Left ventricle myocardium inferior (tissue), 1 donor: ENCODE data around the gene IFNAR2. TPM values are rescaled to one million over a fixed set of nuclear protein-coding genes. Genes with fewer than 3 reads are reported as not detected.

Source experiments
- DNase-seq: peaks from one replicate; pipeline ENCODE4 v3.0.0-alpha.2; 2020
- H3K27ac ChIP-seq: fragments of 200-600 bp; replicated peaks from 2 replicates; pipeline ENCODE4 v1.8.0; 2021
- H3K27me3 ChIP-seq: fragments of 200-600 bp; 2 replicates; pipeline ENCODE4 v1.8.0; 2021; ENCODE audit warnings: low read depth
- H3K36me3 ChIP-seq: fragments of 200-600 bp; 2 replicates; pipeline ENCODE4 v1.8.0; 2021
- H3K4me1 ChIP-seq: fragments of 200-600 bp; 2 replicates; pipeline ENCODE4 v1.8.0; 2021
- H3K4me3 ChIP-seq: fragments of 200-600 bp; 2 replicates; pipeline ENCODE4 v1.8.0; 2021; ENCODE audit warnings: mild to moderate bottlenecking, moderate library complexity
- H3K9me3 ChIP-seq: fragments of 200-600 bp; replicated peaks from 2 replicates; pipeline ENCODE4 v1.8.0; 2021
- CTCF ChIP-seq: fragments of 200-600 bp; IDR thresholded peaks from 2 replicates; pipeline ENCODE4 v1.8.0; 2021; ENCODE audit warnings: antibody characterized with exemption, mild to moderate bottlenecking, borderline replicate concordance
- intact Hi-C: fragments of 100-400 bp; cut with micrococcal nuclease; formaldehyde crosslinking; loops from one replicate; pipeline ENCODE4 v1.11.0; 2022
- total RNA-seq: library from RNA; stranded (reverse); fragmentation: NEBNext Ultra II Directional; extraction: Animal tissue kit (Norgen Biotek cat#: 25700); gene quantifications from one replicate; pipeline ENCODE4 v1.2.1, GENCODE V29; 2021
- donor health status: DM: no; HTN: yes; CAD: no; lungs with severe emphysema.

The IFNAR2 gene
- total RNA-seq, 1 donor from 2014 or later, result 9.0 TPM

GRCh38 chr21:33207449-33208149, 22.1 kb upstream of the IFNAR2 start:
- H3K9me3 ChIP-seq, result peaks cover 4% of the 10 kb centered on the region
- no peaks in the 10 kb centered on the region for H3K27me3 ChIP-seq
- TF ChIP-seq CTCF, result no peak
- H3K27ac ChIP-seq, result no peak overlapping the region
- peaks cover 15% of the 10 kb centered on the region for H3K4me1 ChIP-seq
- intact Hi-C loops, result no loop called here
- DNase-seq, result no peak
- no peaks in the 10 kb centered on the region for H3K36me3 ChIP-seq
- no peak overlapping the region for H3K4me3 ChIP-seq

GRCh38 chr21:33208534-33208933, 21.2 kb upstream of the IFNAR2 start:
- Histone ChIP-seq H3K9me3 (peaks cover 4% of the 10 kb centered on the region), H3K4me3 (no peak overlapping the region), H3K27me3 (no peaks in the 10 kb centered on the region), H3K27ac (no peak overlapping the region), H3K36me3 (no peaks in the 10 kb centered on the region), H3K4me1 (peaks cover 18% of the 10 kb centered on the region)
- intact Hi-C loops, result no loop called here
- DNase-seq, result no peak
- TF ChIP-seq CTCF, result no peak

- intact Hi-C loops, result no loop called here
- no peak for DNase-seq
- Histone ChIP-seq H3K4me3 (no peak overlapping the region), H3K9me3 (peaks cover 4% of the 10 kb centered on the region), H3K27ac (peak overlapping the region; percentile 59), H3K4me1 (peaks cover 14% of the 10 kb centered on the region), H3K36me3 (no peaks in the 10 kb centered on the region), H3K27me3 (no peaks in the 10 kb centered on the region)
- no peak for TF ChIP-seq CTCF
These were observed 18.4 kb upstream of the IFNAR2 start for GRCh38 chr21:33211305-33211704.

GRCh38 chr21:33211732-33212131, 18.0 kb upstream of the IFNAR2 start:
- Histone ChIP-seq H3K36me3 (no peaks in the 10 kb centered on the region), H3K4me3 (peak overlapping the region; percentile 21), H3K4me1 (peaks cover 14% of the 10 kb centered on the region), H3K27ac (peak overlapping the region; percentile 59), H3K9me3 (peaks cover 4% of the 10 kb centered on the region), H3K27me3 (no peaks in the 10 kb centered on the region)
- intact Hi-C loops, result no loop called here
- no peak for DNase-seq
- no peak for TF ChIP-seq CTCF

GRCh38 chr21:33212159-33212851, 17.4 kb upstream of the IFNAR2 start:
- Histone ChIP-seq H3K9me3 (peaks cover 4% of the 10 kb centered on the region), H3K27me3 (no peaks in the 10 kb centered on the region), H3K4me3 (peak overlapping the region; percentile 21), H3K36me3 (no peaks in the 10 kb centered on the region), H3K4me1 (peaks cover 14% of the 10 kb centered on the region), H3K27ac (peak overlapping the region; percentile 59)
- no peak for TF ChIP-seq CTCF
- no peak for DNase-seq
- intact Hi-C loops, result no loop called here
